Activated T-cell treated with anti-CD3 and anti-CD28 coated beads, Interleukin-2, amount 50 U/mL, for 24 hours (primary cell): Measurements from ENCODE around the gene FABP1.

Source experiments
- DNase-seq: peaks from one replicate; pipeline ENCODE4 v3.0.0-alpha.2; 2020
- H3K27ac Mint-ChIP-seq: 2 replicates; pipeline ENCODE4 v1.8.0; 2020; ENCODE audit warnings: mild to moderate bottlenecking, mixed read lengths
- H3K27me3 Mint-ChIP-seq: 2 replicates; pipeline ENCODE4 v1.8.0; 2020; ENCODE audit warnings: mixed read lengths
- H3K36me3 Mint-ChIP-seq: 2 replicates; pipeline ENCODE4 v1.8.0; 2020; ENCODE audit warnings: low read depth, mixed read lengths
- H3K4me1 Mint-ChIP-seq: 2 replicates; pipeline ENCODE4 v1.8.0; 2020; ENCODE audit warnings: low read depth, mixed read lengths
- H3K4me3 Mint-ChIP-seq: 2 replicates; pipeline ENCODE4 v1.8.0; 2020; ENCODE audit warnings: mild to moderate bottlenecking, moderate library complexity, mixed read lengths
- H3K9me3 Mint-ChIP-seq: 2 replicates; pipeline ENCODE4 v1.8.0; 2020; ENCODE audit warnings: mixed read lengths

FABP1 gene

DNA sequence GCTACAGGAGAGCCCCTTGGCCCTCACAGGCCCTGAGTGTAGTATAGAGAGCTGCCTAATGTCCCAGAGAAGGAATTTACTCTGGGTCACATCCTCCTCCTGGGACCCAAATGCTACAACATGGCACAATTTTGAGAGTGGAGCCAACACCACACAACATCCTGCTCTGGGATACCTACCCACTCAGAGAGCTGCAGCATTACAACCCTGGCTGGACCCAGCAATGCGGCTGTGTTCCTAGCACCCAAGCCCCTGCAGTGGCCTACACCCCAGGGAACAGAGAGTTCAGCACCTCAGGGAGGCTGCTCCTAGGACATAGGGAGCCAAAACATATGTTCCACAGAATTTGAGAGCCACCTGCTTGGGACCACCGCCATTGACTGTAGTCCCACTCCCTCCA lies 19.3 kb upstream of the FABP1 start:
- H3K9me3 Mint-ChIP-seq, result peaks cover 21% of the 10 kb centered on the region
- no peaks in the 10 kb centered on the region for H3K4me1 Mint-ChIP-seq
- no peak overlapping the region for H3K4me3 Mint-ChIP-seq
- H3K27me3 Mint-ChIP-seq, result peaks cover 36% of the 10 kb centered on the region
- no peaks in the 10 kb centered on the region for H3K36me3 Mint-ChIP-seq
- no peak overlapping the region for H3K27ac Mint-ChIP-seq
- DNase-seq, result no peak

GRCh38 chr2:88146590-88146989 lies 18.7 kb upstream of the FABP1 start:
- no peak for DNase-seq
- peaks cover 16% of the 10 kb centered on the region for H3K9me3 Mint-ChIP-seq
- no peaks in the 10 kb centered on the region for H3K36me3 Mint-ChIP-seq
- H3K4me3 Mint-ChIP-seq, result no peak overlapping the region
- peaks cover 38% of the 10 kb centered on the region for H3K27me3 Mint-ChIP-seq
- H3K27ac Mint-ChIP-seq, result no peak overlapping the region
- no peaks in the 10 kb centered on the region for H3K4me1 Mint-ChIP-seq

DNA sequence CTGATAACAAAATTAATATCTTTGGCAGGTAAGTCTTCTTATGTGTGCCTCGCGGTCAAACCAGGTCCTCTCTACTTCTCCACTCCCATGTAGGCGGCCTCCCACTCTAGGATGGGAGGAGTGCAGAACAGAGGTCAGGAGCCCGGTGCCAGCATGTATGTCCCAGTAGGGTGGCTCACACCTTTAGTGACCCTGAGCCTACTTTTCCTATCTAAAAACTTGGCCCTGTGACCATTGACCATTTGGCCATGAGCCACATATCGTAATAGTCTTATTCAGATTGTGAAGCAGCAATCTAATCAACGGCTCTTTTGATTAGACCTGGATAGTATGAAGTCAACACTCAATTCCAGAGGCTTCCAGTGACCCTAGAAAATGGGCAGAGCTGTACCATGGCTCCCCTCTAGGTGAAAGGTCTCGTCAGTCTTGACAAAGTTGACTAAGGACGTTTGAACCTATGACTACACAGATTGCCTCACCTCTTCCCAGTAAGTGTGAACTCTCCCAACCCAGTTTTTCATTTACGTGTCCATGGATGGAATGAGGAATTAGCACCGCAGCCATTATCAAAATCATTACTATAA lies 17.1 kb upstream of the FABP1 start:
- Mint-ChIP-seq H3K9me3 (peaks cover 16% of the 10 kb centered on the region), H3K36me3 (no peaks in the 10 kb centered on the region), H3K4me3 (no peak overlapping the region), H3K27me3 (peaks cover 41% of the 10 kb centered on the region), H3K4me1 (no peaks in the 10 kb centered on the region), H3K27ac (no peak overlapping the region)
- no peak for DNase-seq

DNA sequence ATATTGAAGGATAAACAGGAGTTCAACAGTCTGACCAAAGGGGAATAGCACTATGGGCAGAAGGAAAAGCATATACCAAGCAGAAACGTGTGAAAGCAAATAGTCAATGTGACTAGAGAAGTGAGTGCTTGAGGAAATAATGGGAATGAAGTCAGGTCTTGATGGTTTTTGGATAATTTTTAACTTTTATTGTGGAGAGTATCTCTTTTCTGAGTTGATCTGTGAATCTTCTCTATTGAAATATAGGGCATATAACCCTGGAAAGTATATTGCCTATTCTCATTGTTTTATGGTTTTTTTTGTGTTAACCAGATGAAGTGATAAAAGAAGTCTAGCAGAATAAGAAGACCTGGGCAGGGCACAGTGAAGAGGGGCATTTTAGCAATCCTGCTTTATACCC lies 16.4 kb upstream of the FABP1 start:
- no peak overlapping the region for H3K27ac Mint-ChIP-seq
- peaks cover 45% of the 10 kb centered on the region for H3K27me3 Mint-ChIP-seq
- H3K9me3 Mint-ChIP-seq, result peaks cover 14% of the 10 kb centered on the region
- H3K4me1 Mint-ChIP-seq, result no peaks in the 10 kb centered on the region
- no peak for DNase-seq
- no peaks in the 10 kb centered on the region for H3K36me3 Mint-ChIP-seq
- H3K4me3 Mint-ChIP-seq, result no peak overlapping the region

GRCh38 chr2:88141952-88142351 lies 14.1 kb upstream of the FABP1 start:
- Mint-ChIP-seq H3K4me3 (no peak overlapping the region), H3K4me1 (no peaks in the 10 kb centered on the region), H3K27ac (no peak overlapping the region), H3K9me3 (no peaks in the 10 kb centered on the region), H3K27me3 (peaks cover 55% of the 10 kb centered on the region), H3K36me3 (no peaks in the 10 kb centered on the region)
- DNase-seq, result no peak

DNA sequence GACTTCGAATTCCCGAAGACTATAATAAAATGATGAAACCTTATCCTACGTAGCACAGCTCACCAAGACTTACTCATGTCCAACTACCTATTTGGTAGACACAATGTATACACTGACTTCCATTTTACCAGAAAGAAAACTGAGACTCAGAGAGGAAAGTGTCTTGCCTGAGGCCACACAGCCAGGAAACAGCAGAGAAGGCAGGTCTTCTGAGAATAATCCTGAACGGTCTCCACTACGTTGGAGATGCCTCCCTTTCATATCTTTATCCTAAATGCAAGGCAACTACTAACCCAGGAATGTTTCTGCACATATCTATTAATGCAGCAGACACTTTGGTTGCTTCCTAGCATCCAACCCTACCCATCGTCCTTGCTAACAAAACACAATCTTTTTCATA lies 11.9 kb upstream of the FABP1 start:
- Mint-ChIP-seq H3K4me1 (no peaks in the 10 kb centered on the region), H3K36me3 (no peaks in the 10 kb centered on the region), H3K27me3 (peaks cover 48% of the 10 kb centered on the region), H3K4me3 (no peak overlapping the region), H3K27ac (no peak overlapping the region), H3K9me3 (no peaks in the 10 kb centered on the region)
- DNase-seq, result no peak

DNA sequence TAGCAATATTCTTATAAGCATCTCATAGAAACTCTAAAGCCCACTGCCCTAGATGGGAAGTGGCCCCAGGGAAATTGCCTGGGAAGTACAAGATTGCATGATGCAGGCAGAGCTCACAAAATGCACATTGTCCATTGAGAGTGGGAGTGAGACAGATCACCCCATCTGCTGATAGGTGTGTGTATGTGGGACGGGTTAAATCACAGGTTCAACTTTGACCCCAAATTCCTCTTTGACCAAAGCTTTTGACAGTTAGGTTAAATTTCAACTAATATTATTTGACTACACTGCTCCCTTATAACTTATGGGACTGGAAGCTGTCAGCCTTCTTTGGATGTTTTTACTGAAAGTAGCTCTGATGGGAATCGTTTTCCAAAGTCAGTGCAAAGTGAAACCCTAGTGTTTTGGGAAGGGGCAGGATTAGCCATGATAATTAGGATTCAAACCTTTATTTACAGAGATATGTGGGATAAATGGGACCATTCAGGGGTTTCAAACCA lies 11.4 kb upstream of the FABP1 start:
- H3K36me3 Mint-ChIP-seq, result no peaks in the 10 kb centered on the region
- no peaks in the 10 kb centered on the region for H3K9me3 Mint-ChIP-seq
- no peak overlapping the region for H3K27ac Mint-ChIP-seq
- no peak overlapping the region for H3K4me3 Mint-ChIP-seq
- H3K27me3 Mint-ChIP-seq, result peaks cover 45% of the 10 kb centered on the region
- H3K4me1 Mint-ChIP-seq, result no peaks in the 10 kb centered on the region
- DNase-seq, result no peak

DNA sequence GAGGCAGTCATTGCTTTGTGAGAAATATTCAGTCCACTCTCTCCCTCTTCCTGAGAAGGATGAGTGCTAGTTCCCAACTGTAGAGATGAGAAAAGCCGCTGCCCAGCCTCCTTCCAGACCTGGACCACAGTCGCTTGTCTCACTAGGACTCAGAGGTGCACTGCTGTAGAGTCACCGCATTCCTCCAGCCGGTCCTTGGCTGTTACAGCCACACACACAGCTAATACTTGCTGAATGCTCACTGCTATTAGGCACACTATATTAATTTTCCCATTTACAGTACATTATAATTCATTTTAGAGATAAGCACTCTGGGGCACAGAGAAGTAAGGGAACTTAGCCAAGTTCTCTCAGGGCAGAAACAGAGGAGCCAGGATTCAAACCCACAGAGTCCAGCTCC lies 10.0 kb upstream of the FABP1 start:
- no peak for DNase-seq
- H3K36me3 Mint-ChIP-seq, result no peaks in the 10 kb centered on the region
- H3K27ac Mint-ChIP-seq, result no peak overlapping the region
- no peaks in the 10 kb centered on the region for H3K9me3 Mint-ChIP-seq
- no peaks in the 10 kb centered on the region for H3K4me1 Mint-ChIP-seq
- no peak overlapping the region for H3K4me3 Mint-ChIP-seq
- H3K27me3 Mint-ChIP-seq, result peaks cover 33% of the 10 kb centered on the region

DNA sequence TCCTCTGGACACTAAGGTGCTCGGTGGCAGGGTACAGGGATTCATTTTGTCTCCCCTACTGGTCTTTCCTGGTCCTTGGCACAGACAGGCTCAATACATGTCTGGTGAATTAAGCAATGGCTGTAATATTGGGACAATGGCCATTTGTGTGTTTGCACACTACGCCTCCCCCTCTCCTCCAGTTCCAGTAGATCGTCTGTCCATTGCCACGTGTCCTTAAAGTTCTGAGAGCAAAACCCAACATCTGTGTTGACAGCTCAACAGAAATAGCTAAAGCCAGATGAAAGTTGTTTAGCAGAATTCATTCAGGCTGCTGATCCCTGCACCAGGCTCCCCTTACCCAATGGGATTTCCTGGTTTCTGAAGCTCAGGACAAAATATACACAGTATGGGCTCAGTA lies 9.0 kb upstream of the FABP1 start:
- H3K27ac Mint-ChIP-seq, result no peak overlapping the region
- no peak for DNase-seq
- no peak overlapping the region for H3K4me3 Mint-ChIP-seq
- peaks cover 29% of the 10 kb centered on the region for H3K27me3 Mint-ChIP-seq
- H3K9me3 Mint-ChIP-seq, result no peaks in the 10 kb centered on the region
- no peaks in the 10 kb centered on the region for H3K36me3 Mint-ChIP-seq
- H3K4me1 Mint-ChIP-seq, result no peaks in the 10 kb centered on the region

GRCh38 chr2:88133875-88134274 lies 6.0 kb upstream of the FABP1 start:
- Mint-ChIP-seq H3K9me3 (no peaks in the 10 kb centered on the region), H3K27me3 (peaks cover 25% of the 10 kb centered on the region), H3K36me3 (no peaks in the 10 kb centered on the region), H3K4me3 (no peak overlapping the region), H3K27ac (no peak overlapping the region), H3K4me1 (no peaks in the 10 kb centered on the region)
- no peak for DNase-seq

- Mint-ChIP-seq H3K36me3 (no peaks in the 10 kb centered on the region), H3K27ac (no peak overlapping the region), H3K9me3 (no peaks in the 10 kb centered on the region), H3K27me3 (peaks cover 16% of the 10 kb centered on the region), H3K4me3 (no peak overlapping the region), H3K4me1 (no peaks in the 10 kb centered on the region)
- DNase-seq, result no peak
Observed at GRCh38 chr2:88131999-88132368, 4.1 kb upstream of the FABP1 start.

DNA sequence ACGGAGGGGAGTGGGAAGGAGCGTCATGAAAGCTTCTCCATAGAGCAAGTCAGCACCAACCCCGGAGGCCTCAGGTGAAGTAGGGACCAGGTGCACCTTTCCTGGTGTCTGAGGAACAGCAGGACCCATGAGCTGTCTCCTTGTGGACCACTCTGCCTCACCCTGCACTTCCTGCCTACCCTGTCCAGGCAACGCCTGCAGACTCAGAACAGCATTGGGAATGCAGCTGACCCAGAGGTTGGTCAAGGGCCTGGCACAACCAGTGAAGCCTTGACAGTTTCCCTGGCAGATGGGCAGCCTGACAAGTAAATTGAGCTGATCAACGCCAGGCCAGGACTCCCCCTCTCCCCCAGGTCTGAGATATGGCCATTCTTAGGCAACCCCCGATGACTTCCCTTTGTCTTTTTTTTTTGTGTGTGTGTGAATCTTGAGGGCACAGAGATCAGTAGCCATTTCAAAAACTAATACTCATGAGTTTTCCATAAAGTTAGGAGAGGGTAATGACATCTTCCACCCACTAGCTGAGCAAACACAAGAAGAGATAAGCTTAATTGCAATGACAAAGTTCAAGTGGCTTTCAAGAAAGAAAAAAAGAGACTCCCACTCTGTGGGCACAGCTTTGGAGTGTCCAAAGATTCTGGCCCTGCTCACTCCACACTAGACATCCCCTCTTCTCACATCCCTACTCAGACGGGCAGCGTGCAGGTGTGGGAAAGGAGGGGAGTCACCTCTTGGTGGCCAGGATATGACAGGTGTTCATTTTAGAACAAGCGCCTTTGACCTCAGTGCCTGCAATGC lies 3.5 kb upstream of the FABP1 start:
- Mint-ChIP-seq H3K27ac (no peak overlapping the region), H3K4me3 (no peak overlapping the region), H3K9me3 (no peaks in the 10 kb centered on the region), H3K4me1 (no peaks in the 10 kb centered on the region), H3K27me3 (peaks cover 12% of the 10 kb centered on the region), H3K36me3 (no peaks in the 10 kb centered on the region)
- no peak for DNase-seq

- DNase-seq, result no peak
- no peak overlapping the region for H3K4me3 Mint-ChIP-seq
- no peaks in the 10 kb centered on the region for H3K9me3 Mint-ChIP-seq
- H3K4me1 Mint-ChIP-seq, result no peaks in the 10 kb centered on the region
- no peaks in the 10 kb centered on the region for H3K36me3 Mint-ChIP-seq
- peaks cover 6% of the 10 kb centered on the region for H3K27me3 Mint-ChIP-seq
- H3K27ac Mint-ChIP-seq, result no peak overlapping the region
Observed at GRCh38 chr2:88129313-88129959, 1.6 kb upstream of the FABP1 start.

DNA sequence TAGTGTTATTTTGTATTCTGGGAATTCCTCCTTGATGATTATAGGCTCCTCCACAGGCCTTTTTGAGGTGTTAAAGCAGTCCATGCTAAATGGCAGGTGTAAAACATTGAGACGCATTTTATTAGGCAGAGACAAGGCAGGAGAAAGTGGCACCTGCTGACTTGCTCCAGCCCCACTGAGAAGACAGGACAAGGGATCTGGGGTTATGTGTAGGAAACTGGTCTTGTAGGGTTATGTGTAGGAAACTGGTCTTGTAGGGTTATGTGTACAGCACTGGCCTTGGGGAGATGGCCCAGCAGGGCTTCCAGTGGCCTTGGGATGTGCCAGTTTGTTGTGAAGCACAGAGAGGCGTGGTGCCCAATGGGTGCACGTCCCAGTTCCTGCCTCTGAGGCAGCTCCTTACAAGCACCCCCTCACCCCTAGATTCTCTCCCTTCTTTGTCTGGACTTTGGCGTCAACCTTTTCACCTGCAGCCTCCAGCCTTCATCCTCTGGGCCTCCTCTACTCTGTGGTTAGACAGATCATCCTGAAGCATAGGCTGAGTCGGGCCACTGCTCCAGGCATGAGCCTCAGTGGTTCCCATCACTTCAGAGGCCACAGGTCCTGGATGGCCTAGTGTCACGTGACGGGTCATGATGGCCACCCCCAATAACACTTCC lies 921 bp upstream of the FABP1 start:
- Mint-ChIP-seq H3K4me1 (no peaks in the 10 kb centered on the region), H3K9me3 (no peaks in the 10 kb centered on the region), H3K36me3 (no peaks in the 10 kb centered on the region), H3K27me3 (peaks cover 6% of the 10 kb centered on the region), H3K4me3 (no peak overlapping the region), H3K27ac (no peak overlapping the region)
- no peak for DNase-seq

GRCh38 chr2:88127638-88127887 lies 299 bp downstream of the FABP1 start:
- no peak for DNase-seq
- no peaks in the 10 kb centered on the region for H3K4me1 Mint-ChIP-seq
- no peaks in the 10 kb centered on the region for H3K36me3 Mint-ChIP-seq
- H3K9me3 Mint-ChIP-seq, result no peaks in the 10 kb centered on the region
- H3K27ac Mint-ChIP-seq, result no peak overlapping the region
- H3K27me3 Mint-ChIP-seq, result peaks cover 6% of the 10 kb centered on the region
- no peak overlapping the region for H3K4me3 Mint-ChIP-seq
